ENCODE results near the gene RPN1.

DNA sequence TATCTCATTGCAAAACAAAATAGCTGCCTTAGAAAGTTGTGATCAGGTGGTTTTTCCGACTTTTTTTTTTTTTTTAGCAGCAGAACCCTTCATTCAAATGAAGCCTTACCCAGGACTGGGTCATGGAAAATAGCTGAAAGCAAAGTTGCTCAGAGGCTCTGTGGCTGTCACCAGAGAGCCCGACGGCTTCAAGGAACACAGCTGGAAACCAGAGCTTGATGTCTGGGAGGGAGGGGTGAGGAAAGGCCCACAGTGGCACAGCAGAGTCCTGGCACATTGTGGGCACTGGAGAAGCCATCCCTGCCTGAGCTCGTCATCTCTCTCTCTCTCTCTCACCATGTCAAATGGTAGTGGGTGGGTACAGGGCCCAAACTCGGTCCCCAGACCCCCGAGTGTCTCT lies 77.5 kb downstream of the RPN1 start:
- TF ChIP-seq CTCF (IDR thresholded peaks at IDR 0.05) (no peak), POLR2A (IDR thresholded peaks at IDR 0.05) (no peak)
